HepG2 (cell line): Measurements from ENCODE around the gene LSM14B. TPM values are rescaled to one million over a fixed set of nuclear protein-coding genes. Genes with fewer than 3 reads are reported as not detected.

Experiments
- IRF9 ChIP-seq: sonication (generic); formaldehyde crosslinking; IDR thresholded peaks from 2 replicates; pipeline ENCODE4 v1.8.0; 2022; ENCODE audit warnings: missing genetic modification reagents, mild to moderate bottlenecking, borderline replicate concordance
- KDM5B ChIP-seq: sonication (generic); formaldehyde crosslinking; IDR thresholded peaks from 2 replicates; pipeline ENCODE4 v1.4.0; 2020; ENCODE audit warnings: missing genetic modification reagents, mild to moderate bottlenecking, borderline replicate concordance
- PAF1 ChIP-seq: IDR thresholded peaks from 2 replicates; pipeline ENCODE4 v1.6.1; 2016; ENCODE audit warnings: missing genetic modification reagents, missing compliant biosample characterization
- POLR2A ChIP-seq, 2 experiments: IDR thresholded peaks; 2 replicates each; pipeline ENCODE4 v1.6.1; 2011; ENCODE audit warnings: low read depth in 2 of 2, low read length in 2 of 2, mild to moderate bottlenecking in 1 of 2, moderate library complexity in 1 of 2; ENCODE audit not compliant: insufficient read depth in 1 of 2
- RBM22 ChIP-seq: fragments of 200-400 bp; formaldehyde crosslinking; optimal IDR thresholded peaks from 2 replicates; pipeline ENCODE3; 2017; ENCODE audit warnings: mild to moderate bottlenecking, low read length, moderate library complexity
- THAP11 ChIP-seq: IDR thresholded peaks from 2 replicates; pipeline ENCODE4 v1.6.1; 2016; ENCODE audit warnings: missing biosample characterization, missing genetic modification reagents
- THAP9 ChIP-seq: sonication (generic); formaldehyde crosslinking; IDR thresholded peaks from 2 replicates; pipeline ENCODE4; 2020; ENCODE audit warnings: missing genetic modification reagents, mild to moderate bottlenecking, borderline replicate concordance
- ZFY ChIP-seq: sonication (generic); formaldehyde crosslinking; IDR thresholded peaks from 2 replicates; pipeline ENCODE4 v1.4.0; 2020; ENCODE audit warnings: missing genetic modification reagents
- ZNF629 ChIP-seq: sonication (generic); formaldehyde crosslinking; conservative IDR thresholded peaks from 2 replicates; pipeline ENCODE4 v1.5.0; 2020; ENCODE audit warnings: missing genetic modification reagents
- polyA plus RNA-seq, 8 experiments: library from polyadenylated mRNA; depleted of rRNA in 3 of 8; stranded (reverse) in 7 of 8; unstranded in 1 of 8; fragments of >200 nt; fragmentation: Illumina TruSeq in 4 of 8; extraction: Trizol in 4 of 8; gene quantifications; 2 replicates each; pipeline versions ENCODE4 v1.2.1 to v1.2.3, GENCODE V29; 2011 to 2016; ENCODE audit warnings: low read depth in 4 of 8, missing spikeins in 1 of 8, mixed read lengths in 1 of 8; ENCODE audit not compliant: insufficient read depth in 1 of 8
- total RNA-seq, 5 experiments: library from RNA; depleted of rRNA; stranded (reverse); fragments of >200 nt; fragmentation: Illumina TruSeq; extraction: Trizol; gene quantifications; 2 replicates each; pipeline ENCODE4 v1.2.3, GENCODE V29; 2016; ENCODE audit warnings: low read depth in 1 of 5
- TF ChIP-seq, protein P1 (sequence below): sonication (generic); formaldehyde crosslinking; IDR thresholded peaks from 2 replicates; pipeline ENCODE4 v1.5.0; 2020; ENCODE audit warnings: mild to moderate bottlenecking, missing genetic modification reagents

The LSM14B gene
- total and polyA plus RNA-seq, 2 of the 13 experiments (the other 11 are each of a cell fraction or from before 2014, with no cell fraction given), result 43.3 to 79.2 TPM

GRCh38 chr20:62138912-62139311 is 16.6 kb downstream of the LSM14B start (continued):
- peak; percentile 57 for TF ChIP-seq RBM22
- TF ChIP-seq, protein P1, sequence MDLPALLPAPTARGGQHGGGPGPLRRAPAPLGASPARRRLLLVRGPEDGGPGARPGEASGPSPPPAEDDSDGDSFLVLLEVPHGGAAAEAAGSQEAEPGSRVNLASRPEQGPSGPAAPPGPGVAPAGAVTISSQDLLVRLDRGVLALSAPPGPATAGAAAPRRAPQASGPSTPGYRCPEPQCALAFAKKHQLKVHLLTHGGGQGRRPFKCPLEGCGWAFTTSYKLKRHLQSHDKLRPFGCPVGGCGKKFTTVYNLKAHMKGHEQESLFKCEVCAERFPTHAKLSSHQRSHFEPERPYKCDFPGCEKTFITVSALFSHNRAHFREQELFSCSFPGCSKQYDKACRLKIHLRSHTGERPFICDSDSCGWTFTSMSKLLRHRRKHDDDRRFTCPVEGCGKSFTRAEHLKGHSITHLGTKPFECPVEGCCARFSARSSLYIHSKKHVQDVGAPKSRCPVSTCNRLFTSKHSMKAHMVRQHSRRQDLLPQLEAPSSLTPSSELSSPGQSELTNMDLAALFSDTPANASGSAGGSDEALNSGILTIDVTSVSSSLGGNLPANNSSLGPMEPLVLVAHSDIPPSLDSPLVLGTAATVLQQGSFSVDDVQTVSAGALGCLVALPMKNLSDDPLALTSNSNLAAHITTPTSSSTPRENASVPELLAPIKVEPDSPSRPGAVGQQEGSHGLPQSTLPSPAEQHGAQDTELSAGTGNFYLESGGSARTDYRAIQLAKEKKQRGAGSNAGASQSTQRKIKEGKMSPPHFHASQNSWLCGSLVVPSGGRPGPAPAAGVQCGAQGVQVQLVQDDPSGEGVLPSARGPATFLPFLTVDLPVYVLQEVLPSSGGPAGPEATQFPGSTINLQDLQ (CRISPR knock-in tag), result 0 out of 2 replicates have a peak, but pooled peaks have one; percentile 57
- TF ChIP-seq THAP9 (CRISPR knock-in tag), result no peak
- TF ChIP-seq KDM5B, result no peak
- no peak for TF ChIP-seq THAP11
- no peak for TF ChIP-seq ZNF629
- TF ChIP-seq ZFY (CRISPR knock-in tag), result no peak
- 0 out of 2 replicates have a peak, but pooled peaks have one; percentile 18 for TF ChIP-seq IRF9 (CRISPR knock-in tag)
- peak in 1 of 2 experiments; percentile 43; a peak in 1 of 4 replicates for TF ChIP-seq POLR2A (IDR thresholded peaks at IDR 0.05; ENCODE audit: insufficient read depth in 1 of 2, low read depth in 2 of 2, low read length in 2 of 2)
- TF ChIP-seq PAF1, result no peak
- TF ChIP-seq, all 625 proteins: peak for 7
